IMR-90 (cell line): Measurements from ENCODE around the gene SLC6A12. TPM values are rescaled to one million over a fixed set of nuclear protein-coding genes. Genes with fewer than 3 reads are reported as not detected.
A peak's percentile ranks its signal among the peaks of the same experiment; 100 is the strongest.

Experiments
- ATAC-seq: fragments of 200-7000 bp; cut with Tn5 transposase; 2 replicates; pipeline ENCODE4 v1.9.1; 2020; ENCODE audit warnings: low read depth, mild to moderate bottlenecking, moderate library complexity
- BruUV-seq: library from RNA; stranded (reverse); fragments of 400-500 nt; replicated peaks from 2 replicates; lab custom pipeline; 2021; lab: Mats Ljungman, UMichigan
- CTCF ChIA-PET: fragments of 300-600 bp; formaldehyde crosslinking; extraction: SDS; loops from one replicate; lab custom pipeline; 2021; ENCODE audit warnings: antibody characterized with exemption; lab: Yijun Ruan, JAX
- POLR2A ChIA-PET: fragments of 300-600 bp; sonication (Branson Sonifier 250); formaldehyde crosslinking; loops from one replicate; lab custom pipeline; 2022; ENCODE audit warnings: antibody characterized with exemption; ENCODE audit not compliant: unreplicated experiment; lab: Charles Lee
- DNase-seq: peaks from one replicate; pipeline ENCODE4 v3.0.0; 2013
- H2AFZ ChIP-seq: replicated peaks from 2 replicates; pipeline ENCODE3; 2013; ENCODE audit warnings: low read length, mild to moderate bottlenecking; ENCODE audit not compliant: poor library complexity
- H2AK5ac ChIP-seq: 2 replicates; pipeline ENCODE4 v1.6.1; 2013; ENCODE audit warnings: low read depth, low read length, inconsistent platforms
- H2AK9ac ChIP-seq: replicated peaks from 2 replicates; pipeline ENCODE3; 2013; ENCODE audit warnings: mild to moderate bottlenecking, low read depth, low read length, moderate library complexity; ENCODE audit not compliant: poor library complexity
- H2BK120ac ChIP-seq: 2 replicates; pipeline ENCODE4 v1.6.1; 2013; ENCODE audit warnings: low read depth, low read length, inconsistent platforms
- H2BK15ac ChIP-seq: 3 replicates; pipeline ENCODE4 v1.6.1; 2013; ENCODE audit warnings: low read depth, low read length, inconsistent platforms
- H2BK20ac ChIP-seq: 2 replicates; pipeline ENCODE4 v1.6.1; 2013; ENCODE audit warnings: low read depth, mild to moderate bottlenecking, inconsistent platforms, low read length, moderate library complexity
- H2BK5ac ChIP-seq: 2 replicates; pipeline ENCODE4 v1.6.1; 2013; ENCODE audit warnings: mild to moderate bottlenecking, low read depth, low read length, inconsistent platforms; ENCODE audit not compliant: poor library complexity, severe bottlenecking
- H3K14ac ChIP-seq: replicated peaks from 2 replicates; pipeline ENCODE4 v1.6.1; 2013; ENCODE audit warnings: low read depth, low read length, inconsistent platforms
- H3K18ac ChIP-seq: 2 replicates; pipeline ENCODE4 v1.6.1; 2013; ENCODE audit warnings: low read depth, low read length, control low read depth
- H3K23ac ChIP-seq: 2 replicates; pipeline ENCODE4 v1.6.1; 2013; ENCODE audit warnings: low read depth, low read length, inconsistent platforms
- H3K27ac ChIP-seq: 2 replicates; pipeline ENCODE4 v1.5.1; 2013; ENCODE audit warnings: mild to moderate bottlenecking, control low read depth, low read length; ENCODE audit not compliant: insufficient read depth
- H3K27me3 ChIP-seq: 2 replicates; pipeline ENCODE4 v1.6.1; 2013; ENCODE audit warnings: low read length; ENCODE audit not compliant: control insufficient read depth, insufficient read depth
- H3K36me3 ChIP-seq: 2 replicates; pipeline ENCODE4 v1.6.1; 2013; ENCODE audit warnings: low read length, mixed read lengths; ENCODE audit not compliant: control insufficient read depth, insufficient read depth
- H3K4ac ChIP-seq: 2 replicates; pipeline ENCODE4 v1.6.1; 2013; ENCODE audit warnings: low read depth, low read length, inconsistent platforms
- H3K4me1 ChIP-seq: 2 replicates; pipeline ENCODE4 v1.6.1; 2013; ENCODE audit warnings: low read length, mixed read lengths; ENCODE audit not compliant: control insufficient read depth, insufficient read depth
- H3K4me2 ChIP-seq: 2 replicates; pipeline ENCODE4 v1.6.1; 2013; ENCODE audit warnings: low read depth, mild to moderate bottlenecking, control low read depth, low read length, moderate library complexity
- H3K4me3 ChIP-seq: 2 replicates; pipeline ENCODE4 v1.5.1; 2013; ENCODE audit warnings: low read depth, mild to moderate bottlenecking, control low read depth, low read length, moderate library complexity; ENCODE audit not compliant: insufficient read depth
- H3K56ac ChIP-seq: 2 replicates; pipeline ENCODE4 v1.6.1; 2013; ENCODE audit warnings: low read length, inconsistent platforms; ENCODE audit not compliant: insufficient read depth; ENCODE audit errors: extremely low read depth
- H3K79me1 ChIP-seq, 2 experiments: 2 replicates each; pipeline ENCODE4 v1.6.1; 2013; ENCODE audit warnings: low read length in 2 of 2, inconsistent platforms in 1 of 2, low read depth in 1 of 2
- H3K9ac ChIP-seq: 2 replicates; pipeline ENCODE4 v1.6.1; 2013; ENCODE audit warnings: low read depth, low read length, control low read depth
- H3K9me1 ChIP-seq: 2 replicates; pipeline ENCODE4 v1.6.1; 2013; ENCODE audit warnings: low read length, inconsistent platforms; ENCODE audit not compliant: insufficient read depth
- H3K9me3 ChIP-seq: 2 replicates; pipeline ENCODE4 v1.6.1; 2013; ENCODE audit warnings: low read length; ENCODE audit not compliant: control insufficient read depth, insufficient read depth
- H4K20me1 ChIP-seq: 2 replicates; pipeline ENCODE4 v1.6.1; 2013; ENCODE audit warnings: low read length, inconsistent platforms; ENCODE audit not compliant: insufficient read depth
- H4K5ac ChIP-seq: 2 replicates; pipeline ENCODE4 v1.6.1; 2013; ENCODE audit warnings: mild to moderate bottlenecking, low read depth, low read length, control low read depth
- H4K8ac ChIP-seq, 2 experiments: 2 replicates each; pipeline ENCODE4 v1.6.1; 2013; ENCODE audit warnings: low read depth in 2 of 2, low read length in 2 of 2, control low read depth in 1 of 2, inconsistent platforms in 1 of 2
- H4K91ac ChIP-seq: 2 replicates; pipeline ENCODE4 v1.6.1; 2013; ENCODE audit warnings: low read depth, low read length, inconsistent platforms; ENCODE audit not compliant: insufficient read depth
- BHLHE40 ChIP-seq: fragments of 150-350 bp; IDR thresholded peaks from 2 replicates; pipeline ENCODE4 v1.6.1; 2016; ENCODE audit warnings: mild to moderate bottlenecking, low read depth, low read length
- CEBPB ChIP-seq: IDR thresholded peaks from 2 replicates; pipeline ENCODE4 v1.6.1; 2012; ENCODE audit warnings: low read depth, low read length, improper control_type of control experiment
- CHD1 ChIP-seq: IDR thresholded peaks from 2 replicates; pipeline ENCODE4 v1.6.1; 2012; ENCODE audit warnings: low read depth, low read length, improper control_type of control experiment
- FOS ChIP-seq: fragments of 150-350 bp; IDR thresholded peaks from 2 replicates; pipeline ENCODE4 v1.6.1; 2016; ENCODE audit warnings: low read depth, low read length
- MAFK ChIP-seq: IDR thresholded peaks from 2 replicates; pipeline ENCODE4 v1.6.1; 2012; ENCODE audit warnings: low read depth, low read length, improper control_type of control experiment
- MAZ ChIP-seq: IDR thresholded peaks from 2 replicates; pipeline ENCODE4 v1.6.1; 2012; ENCODE audit warnings: low read depth, mild to moderate bottlenecking, low read length, improper control_type of control experiment, moderate library complexity, borderline replicate concordance
- MXI1 ChIP-seq: IDR thresholded peaks from 2 replicates; pipeline ENCODE4 v1.6.1; 2012; ENCODE audit warnings: low read depth, mild to moderate bottlenecking, low read length, moderate library complexity, borderline replicate concordance
- NFE2L2 ChIP-seq: fragments of 150-350 bp; IDR thresholded peaks from 2 replicates; pipeline ENCODE4 v1.6.1; 2016; ENCODE audit warnings: low read depth, mild to moderate bottlenecking, low read length
- POLR2A ChIP-seq: IDR thresholded peaks from 2 replicates; pipeline ENCODE4 v1.6.1; 2012; ENCODE audit warnings: mild to moderate bottlenecking, low read depth, low read length
- RAD21 ChIP-seq: IDR thresholded peaks from 2 replicates; pipeline ENCODE4 v1.6.1; 2012; ENCODE audit warnings: low read length, improper control_type of control experiment
- RCOR1 ChIP-seq: IDR thresholded peaks from 2 replicates; pipeline ENCODE4 v1.6.1; 2012; ENCODE audit warnings: mild to moderate bottlenecking, low read length, improper control_type of control experiment; ENCODE audit not compliant: insufficient replicate concordance
- RFX5 ChIP-seq: IDR thresholded peaks from 2 replicates; pipeline ENCODE4 v1.8.0; 2012; ENCODE audit warnings: low read depth, mild to moderate bottlenecking, low read length, moderate library complexity
- SMC3 ChIP-seq: fragments of 150-350 bp; IDR thresholded peaks from 2 replicates; pipeline ENCODE4 v1.6.1; 2016; ENCODE audit warnings: low read depth, mild to moderate bottlenecking, antibody characterized with exemption, low read length, moderate library complexity
- WGBS, 2 experiments: methylation state at CpG; one replicate each; pipeline versions ENCODE4 v1.1.5 to v1.1.7; 2013; ENCODE audit warnings: missing lambda C conversion rate in 2 of 2; ENCODE audit not compliant: insufficient read length in 1 of 2; ENCODE audit errors: extremely low coverage in 2 of 2; 5-methylcytosine and 5-hydroxymethylcytosine counted together
- dilution Hi-C: fragments of 300-500 bp; cut with HindIII; formaldehyde crosslinking; loops from one replicate; pipeline ENCODE4 v1.14.3; 2018; ENCODE audit warnings: low sequenced_read_pairs; ENCODE audit not compliant: unreplicated experiment
- in situ Hi-C: fragments of 300-500 bp; cut with MboI; formaldehyde crosslinking; loops from 3 replicates; pipeline ENCODE4 v1.14.3; 2019; ENCODE audit warnings: low sequenced_read_pairs, inconsistent platforms, mixed read lengths
- intact Hi-C: fragments of 100-400 bp; cut with micrococcal nuclease; formaldehyde crosslinking; loops from 2 replicates; pipeline ENCODE4 v1.10.0; 2022
- polyA plus RNA-seq, 3 experiments: library from polyadenylated mRNA; depleted of rRNA; stranded (reverse); fragments of >200 nt; gene quantifications; 2 replicates each; pipeline ENCODE4 v1.2.3, GENCODE V29; 2012; ENCODE audit warnings: low replicate concordance in 1 of 3
- total RNA-seq: library from RNA; depleted of rRNA; stranded (reverse); fragments of >200 nt; gene quantifications from 2 replicates; pipeline ENCODE4 v1.2.3, GENCODE V29; 2012
- TF ChIP-seq, protein P1 (sequence below): fragments of 150-350 bp; IDR thresholded peaks from 2 replicates; pipeline ENCODE4 v1.6.1; 2017; ENCODE audit warnings: mild to moderate bottlenecking, antibody characterized with exemption, low read length, low read depth
- TF ChIP-seq, protein P2 (sequence below): conservative IDR thresholded peaks from 2 replicates; pipeline ENCODE4 v1.5.1; 2012; ENCODE audit warnings: mild to moderate bottlenecking, low read depth, low read length, improper control_type of control experiment
- TF ChIP-seq, protein P3 (sequence below): fragments of 150-350 bp; IDR thresholded peaks from 2 replicates; pipeline ENCODE4 v1.6.1; 2016; ENCODE audit warnings: low read depth, mild to moderate bottlenecking, low read length, moderate library complexity, borderline replicate concordance

Gene SLC6A12
- total and polyA plus RNA-seq, 2 of the 4 experiments (the other 2 are of a cell fraction), result not detected

DNA sequence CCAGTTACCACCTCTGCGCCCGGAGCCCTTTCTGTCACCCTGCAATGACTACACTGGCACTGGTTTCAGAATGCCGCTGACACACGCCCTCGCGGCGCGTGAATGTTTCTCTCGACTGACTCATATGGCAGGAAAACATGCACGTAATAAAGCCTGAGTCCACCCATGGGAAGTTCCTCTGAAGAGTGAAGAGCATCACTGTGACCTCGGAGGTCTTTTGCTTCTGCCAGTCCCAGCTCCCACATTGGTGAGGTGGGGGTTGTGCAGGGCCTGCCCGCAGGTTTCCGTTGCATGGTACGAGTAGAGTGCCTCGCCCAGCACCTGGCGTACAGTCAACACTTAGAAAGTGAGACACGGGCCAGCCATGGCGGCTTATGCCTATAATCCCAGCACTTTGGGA lies 11.1 kb upstream of the SLC6A12 start:
- Histone ChIP-seq H3K27ac (no peak overlapping the region), H3K56ac (no peak overlapping the region; the same call in 1 of the 2 replicates), H3K4ac (no peak overlapping the region), H4K5ac (no peak overlapping the region), H3K23ac (no peak overlapping the region), H2AK5ac (no peak overlapping the region), H4K8ac (no peak overlapping the region), H3K9ac (no peak overlapping the region), H3K4me1 (no peaks in the 10 kb centered on the region), H3K4me2 (no peak overlapping the region), H2AK9ac (no peak overlapping the region), H2BK5ac (no peak overlapping the region), H3K18ac (no peak overlapping the region), H2BK20ac (no peak overlapping the region), H3K9me1 (no peaks in the 10 kb centered on the region), H4K20me1 (no peaks in the 10 kb centered on the region), H3K14ac (no peak overlapping the region), H4K91ac (no peak overlapping the region), H3K4me3 (no peak overlapping the region), H3K79me1 (no peaks in the 10 kb centered on the region), H2BK15ac (no peak overlapping the region), H2AFZ (peak overlapping the region; percentile 21), H3K9me3 (0 out of 2 replicates have a peak, but pooled peaks cover 2% of the 10 kb centered on the region), H3K36me3 (no peaks in the 10 kb centered on the region), H3K27me3 (peaks cover 82% of the 10 kb centered on the region), H2BK120ac (no peak overlapping the region)
- ATAC-seq, result no peak
- DNase-seq, result no peak
- intact Hi-C loops (no loop called here), dilution Hi-C loops (no loop called here), in situ Hi-C loops (no loop called here)
- POLR2A ChIA-PET, result no interaction called here
- no TSS peak for BruUV-seq
- WGBS, 2 experiments, result 91% methylated on average over 10 of the region's 18 CpGs; no CpG with 5 or more reads in 1 of the 2 experiments
- CTCF ChIA-PET, result no interaction called here
- TF ChIP-seq RCOR1, result no peak
- no peak for TF ChIP-seq BHLHE40
- TF ChIP-seq CHD1, result no peak
- no peak for TF ChIP-seq POLR2A
- TF ChIP-seq MXI1, result no peak
- TF ChIP-seq CEBPB, result no peak
- TF ChIP-seq, protein P1, sequence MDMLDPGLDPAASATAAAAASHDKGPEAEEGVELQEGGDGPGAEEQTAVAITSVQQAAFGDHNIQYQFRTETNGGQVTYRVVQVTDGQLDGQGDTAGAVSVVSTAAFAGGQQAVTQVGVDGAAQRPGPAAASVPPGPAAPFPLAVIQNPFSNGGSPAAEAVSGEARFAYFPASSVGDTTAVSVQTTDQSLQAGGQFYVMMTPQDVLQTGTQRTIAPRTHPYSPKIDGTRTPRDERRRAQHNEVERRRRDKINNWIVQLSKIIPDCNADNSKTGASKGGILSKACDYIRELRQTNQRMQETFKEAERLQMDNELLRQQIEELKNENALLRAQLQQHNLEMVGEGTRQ, result no peak
- no peak for TF ChIP-seq MAZ
- no peak for TF ChIP-seq RAD21
- TF ChIP-seq, protein P2, sequence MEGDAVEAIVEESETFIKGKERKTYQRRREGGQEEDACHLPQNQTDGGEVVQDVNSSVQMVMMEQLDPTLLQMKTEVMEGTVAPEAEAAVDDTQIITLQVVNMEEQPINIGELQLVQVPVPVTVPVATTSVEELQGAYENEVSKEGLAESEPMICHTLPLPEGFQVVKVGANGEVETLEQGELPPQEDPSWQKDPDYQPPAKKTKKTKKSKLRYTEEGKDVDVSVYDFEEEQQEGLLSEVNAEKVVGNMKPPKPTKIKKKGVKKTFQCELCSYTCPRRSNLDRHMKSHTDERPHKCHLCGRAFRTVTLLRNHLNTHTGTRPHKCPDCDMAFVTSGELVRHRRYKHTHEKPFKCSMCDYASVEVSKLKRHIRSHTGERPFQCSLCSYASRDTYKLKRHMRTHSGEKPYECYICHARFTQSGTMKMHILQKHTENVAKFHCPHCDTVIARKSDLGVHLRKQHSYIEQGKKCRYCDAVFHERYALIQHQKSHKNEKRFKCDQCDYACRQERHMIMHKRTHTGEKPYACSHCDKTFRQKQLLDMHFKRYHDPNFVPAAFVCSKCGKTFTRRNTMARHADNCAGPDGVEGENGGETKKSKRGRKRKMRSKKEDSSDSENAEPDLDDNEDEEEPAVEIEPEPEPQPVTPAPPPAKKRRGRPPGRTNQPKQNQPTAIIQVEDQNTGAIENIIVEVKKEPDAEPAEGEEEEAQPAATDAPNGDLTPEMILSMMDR, result no peak
- no peak for TF ChIP-seq NFE2L2
- TF ChIP-seq RFX5, result no peak
- no peak for TF ChIP-seq FOS
- TF ChIP-seq MAFK, result no peak
- TF ChIP-seq SMC3, result no peak
- TF ChIP-seq, protein P3, sequence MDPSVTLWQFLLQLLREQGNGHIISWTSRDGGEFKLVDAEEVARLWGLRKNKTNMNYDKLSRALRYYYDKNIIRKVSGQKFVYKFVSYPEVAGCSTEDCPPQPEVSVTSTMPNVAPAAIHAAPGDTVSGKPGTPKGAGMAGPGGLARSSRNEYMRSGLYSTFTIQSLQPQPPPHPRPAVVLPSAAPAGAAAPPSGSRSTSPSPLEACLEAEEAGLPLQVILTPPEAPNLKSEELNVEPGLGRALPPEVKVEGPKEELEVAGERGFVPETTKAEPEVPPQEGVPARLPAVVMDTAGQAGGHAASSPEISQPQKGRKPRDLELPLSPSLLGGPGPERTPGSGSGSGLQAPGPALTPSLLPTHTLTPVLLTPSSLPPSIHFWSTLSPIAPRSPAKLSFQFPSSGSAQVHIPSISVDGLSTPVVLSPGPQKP, result no peak
